Measurements from ENCODE around the gene MSH5. TPM values are rescaled to one million over a fixed set of nuclear protein-coding genes. Genes with fewer than 3 reads are reported as not detected.
"Not testable (repeated sequence)": the region's sequence is repeated elsewhere in the genome, so short reads cannot be mapped to it uniquely, and the experiment has no call there.

Gene MSH5
- total RNA-seq, 1 experiment from 2014 or later = 19.8 TPM

DNA sequence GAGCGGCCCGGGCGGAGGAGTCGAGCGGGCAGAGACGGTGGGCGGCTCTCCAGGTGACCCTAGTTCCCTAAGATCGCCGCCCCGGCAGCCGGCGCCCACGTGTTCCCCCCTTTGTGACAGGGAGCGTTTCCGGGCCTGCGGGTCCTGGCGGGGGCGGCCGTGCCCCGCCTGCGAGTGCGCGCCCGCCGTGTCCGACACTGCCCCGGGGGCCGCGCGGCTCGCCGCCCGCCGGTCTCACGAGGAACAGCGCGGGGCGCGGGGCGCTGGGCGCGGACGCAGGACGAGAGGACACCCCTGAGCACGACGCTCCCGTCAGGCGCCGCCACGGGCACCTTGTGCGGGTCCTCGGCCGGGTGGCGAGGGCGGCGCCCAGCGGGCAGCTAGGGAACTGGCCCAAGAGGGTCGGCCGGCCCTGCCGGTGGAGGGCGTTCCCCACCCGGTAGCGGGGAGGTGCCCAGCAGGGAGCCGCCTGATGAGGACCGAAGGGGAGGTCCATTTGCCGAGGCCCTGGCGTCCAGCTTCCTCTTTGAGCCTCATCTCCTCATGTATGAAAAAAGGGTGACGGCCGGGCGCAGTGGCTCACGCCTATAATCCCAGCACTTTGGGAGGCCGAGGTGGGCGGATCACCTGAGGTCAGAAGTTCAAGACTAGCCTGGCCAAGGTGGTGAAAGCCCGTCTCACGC is 56.0 kb downstream of the MSH5 start, which contains the start of gene VARS1:
VARS1 (minus strand) TSS at position 137 of the 683 bp plus-strand sequence. CDS start 535 bp downstream, outside the sequence.
- DNase-seq (ENCODE audit: extremely low read depth, low read depth) = peak; percentile 83

DNA sequence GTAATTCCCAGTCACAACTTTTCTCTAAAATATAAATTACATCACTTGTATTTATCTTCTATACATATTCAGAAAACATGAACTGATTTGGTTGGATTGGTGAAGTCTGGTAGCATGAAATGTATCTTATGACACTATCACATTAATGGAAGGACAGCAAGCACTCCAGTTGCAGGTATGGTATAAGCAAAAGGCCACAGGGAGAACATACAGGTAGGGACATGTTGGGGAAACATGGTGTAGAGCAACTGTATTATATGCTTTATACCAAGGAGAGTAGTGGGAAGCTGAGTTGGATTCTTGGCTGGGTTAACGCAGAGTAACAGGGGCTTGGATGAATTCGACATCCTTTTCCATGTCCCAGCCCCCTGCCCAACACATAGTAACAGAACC is 57.2 kb downstream of the MSH5 start:
- DNase-seq (ENCODE audit: extremely low read depth, low read depth) = no peak

DNA sequence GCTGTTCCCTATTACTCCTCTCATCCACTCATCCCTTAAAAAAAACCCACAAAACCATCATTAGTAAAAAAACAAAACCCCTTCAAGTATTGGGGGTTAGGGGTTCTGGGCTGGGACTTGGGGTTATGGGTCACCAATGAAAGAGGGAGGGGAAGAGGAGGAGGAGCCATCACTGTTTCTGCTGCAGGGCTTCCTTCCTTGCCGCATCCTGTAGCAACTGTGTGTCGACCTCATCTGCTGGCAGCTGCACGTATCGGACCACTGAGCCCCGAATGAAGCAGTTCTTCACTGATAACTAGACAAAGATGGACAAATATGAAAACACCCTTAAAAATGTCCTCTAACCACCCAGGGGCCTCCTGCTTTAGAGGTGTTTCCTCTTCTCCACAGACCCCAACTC is 57.8 kb downstream of the MSH5 start:
- DNase-seq (ENCODE audit: extremely low read depth, low read depth) = no peak

GRCh38 chr6:31799781-31800180 is 60.0 kb downstream of the MSH5 start:
- no peak for DNase-seq (ENCODE audit: extremely low read depth, low read depth)

DNA sequence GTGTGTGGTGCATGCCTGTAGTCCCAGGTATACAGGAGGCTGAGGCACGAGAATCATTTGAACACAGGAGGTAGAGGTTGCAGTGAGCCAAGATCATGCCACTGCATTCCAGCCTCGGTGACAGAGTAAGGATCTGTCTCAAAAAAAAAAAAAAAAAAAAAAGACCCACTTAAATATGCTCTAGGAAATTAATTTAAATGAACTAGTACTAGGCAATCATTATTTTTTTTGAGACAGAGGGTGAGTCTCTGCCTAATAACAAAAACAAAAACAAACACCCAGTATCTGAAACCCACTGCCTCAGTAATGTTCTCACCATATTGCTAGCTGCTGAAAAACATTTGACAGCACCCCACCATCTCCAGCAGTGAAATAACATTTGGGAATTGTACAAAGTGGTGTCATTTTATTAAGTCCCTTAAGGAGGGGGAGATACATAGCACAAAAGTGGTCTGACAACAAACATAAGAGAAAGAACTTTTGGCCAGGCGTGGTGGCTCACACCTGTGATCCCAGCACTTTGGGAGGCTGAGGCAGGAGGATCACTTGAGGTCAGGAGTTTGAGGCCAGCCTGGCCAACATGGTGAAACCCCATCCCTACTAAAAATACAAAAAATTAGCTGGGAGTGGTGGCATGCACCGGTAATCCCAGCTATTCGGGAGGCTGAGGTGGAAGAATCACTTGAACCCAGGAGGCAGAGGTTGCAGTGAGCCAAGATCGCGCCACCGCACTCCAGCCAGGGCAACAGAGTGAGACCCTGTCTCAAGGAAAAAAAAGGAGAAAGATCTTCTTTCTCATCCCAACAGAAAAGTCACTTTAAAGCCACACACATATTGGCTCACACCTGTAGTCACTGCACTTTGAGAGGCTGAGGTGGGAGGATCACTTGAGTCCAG is 61.5 kb downstream of the MSH5 start:
- DNase-seq (ENCODE audit: extremely low read depth, low read depth) = not testable (repeated sequence)

DNA sequence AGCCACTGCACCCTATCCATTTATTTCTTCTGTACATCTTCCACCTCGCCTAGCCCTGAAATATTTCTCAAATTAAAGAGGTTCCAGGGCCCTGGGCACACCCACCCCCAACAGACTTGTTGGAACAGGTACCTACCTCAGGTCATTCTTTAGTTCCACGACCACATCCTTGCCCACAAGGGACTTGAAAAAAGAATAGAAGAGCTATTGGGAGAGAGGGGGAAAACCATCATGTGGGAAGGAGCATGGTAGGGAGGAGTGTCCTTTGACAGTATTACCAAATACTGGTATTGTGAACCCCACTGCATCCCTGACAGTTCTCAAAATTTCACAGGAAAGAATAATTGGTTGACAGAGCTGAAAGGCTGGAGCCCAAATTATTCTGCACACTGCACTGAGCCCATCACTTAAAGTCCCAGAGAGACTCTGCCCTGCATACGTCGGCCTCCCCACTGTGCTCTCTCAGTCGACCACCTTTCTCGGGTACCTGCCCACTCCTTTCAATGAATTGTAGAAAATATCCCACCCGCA is 66.2 kb downstream of the MSH5 start:
- no peak for DNase-seq (ENCODE audit: extremely low read depth, low read depth)

- DNase-seq (ENCODE audit: extremely low read depth, low read depth) = peak; percentile 91
Observed at GRCh38 chr6:31806470-31807272, 66.9 kb downstream of the MSH5 start, which contains the start of gene LSM2. TSS of gene LSM2 (minus strand) at chr6:31806966. CDS start at chr6:31806757, 209 bp downstream.

DNA sequence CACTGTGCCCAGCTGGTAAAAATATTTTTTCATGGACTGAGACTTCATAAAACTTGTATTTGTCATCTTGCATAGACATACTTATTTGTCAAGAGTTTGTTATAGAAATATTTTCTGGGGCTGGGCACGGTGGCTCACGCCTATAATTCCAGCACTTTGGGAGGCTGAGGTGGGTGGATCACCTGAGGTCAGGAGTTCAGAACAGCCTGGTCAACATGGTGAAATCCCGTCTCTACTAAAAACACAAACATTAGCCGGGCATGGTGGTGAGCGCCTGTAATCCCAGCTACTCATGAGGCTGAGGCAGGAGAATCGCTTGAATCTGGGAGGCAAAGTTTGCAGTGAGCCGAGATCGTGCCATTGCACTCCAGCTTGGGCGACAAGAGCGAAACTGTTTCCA is 68.8 kb downstream of the MSH5 start:
- not testable (repeated sequence) for DNase-seq (ENCODE audit: extremely low read depth, low read depth)

DNA sequence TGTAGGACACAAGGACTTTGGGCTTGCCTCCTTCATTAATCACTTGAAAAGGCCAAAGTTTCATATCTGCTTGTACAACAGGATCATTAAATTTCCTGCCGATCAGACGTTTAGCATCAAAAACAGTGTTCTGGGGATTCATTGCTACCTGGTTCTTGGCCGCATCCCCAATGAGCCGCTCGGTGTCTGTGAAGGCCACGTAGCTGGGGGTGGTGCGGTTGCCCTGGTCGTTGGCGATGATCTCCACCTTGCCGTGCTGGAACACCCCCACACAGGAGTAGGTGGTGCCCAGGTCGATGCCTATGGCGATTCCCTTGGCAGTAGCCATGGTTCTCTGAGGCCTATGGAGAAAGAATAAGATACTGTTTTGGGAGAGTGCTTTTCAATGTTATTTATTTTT is 71.8 kb downstream of the MSH5 start:
- no peak for DNase-seq (ENCODE audit: extremely low read depth, low read depth)

Small RNAs within 50 kb of the gene (small RNA-seq; reads per million reads assigned to genes)
- 0 reads per million in 2 experiments for gene LY6G6D
- gene MIR4646 = 0 reads per million in 2 experiments
- gene MSH5-SAPCD1 = 0 reads per million in 2 experiments
- gene RF00019 = 0 reads per million in 2 experiments
- gene RNU6-850P = 0 to 0.06 reads per million in 2 experiments
- gene SAPCD1 = 0 reads per million in 2 experiments

Other genes with a start within 250 kb of the MSH5 start
- 6.5 and 6.8 TPM in 2 replicates for gene MICB, start 241.9 kb upstream of the MSH5 start, total RNA-seq (2014; rRNA removed; shearing (Covaris generic))
- not detected in 2 replicates for gene MCCD1, start 211.0 kb upstream of the MSH5 start, total RNA-seq (2014; rRNA removed; shearing (Covaris generic))
- gene DDX39B, start 198.0 kb upstream of the MSH5 start, total RNA-seq (2014; rRNA removed; shearing (Covaris generic)) = 488 and 493 TPM in 2 replicates
- gene ATP6V1G2, start 193.4 kb upstream of the MSH5 start, total RNA-seq (2014; rRNA removed; shearing (Covaris generic)) = 0.23 and 0.27 TPM in 2 replicates
- gene NFKBIL1, start 192.4 kb upstream of the MSH5 start, total RNA-seq (2014; rRNA removed; shearing (Covaris generic)) = 20.5 and 20.6 TPM in 2 replicates
- gene LTA, start 167.7 kb upstream of the MSH5 start, total RNA-seq (2014; rRNA removed; shearing (Covaris generic)) = not detected in 2 replicates
- gene TNF, start 164.4 kb upstream of the MSH5 start, total RNA-seq (2014; rRNA removed; shearing (Covaris generic)) = not detected in 2 replicates
- not detected in 2 replicates for gene LTB, start 157.6 kb upstream of the MSH5 start, total RNA-seq (2014; rRNA removed; shearing (Covaris generic))
- gene LST1, start 153.7 kb upstream of the MSH5 start, total RNA-seq (2014; rRNA removed; shearing (Covaris generic)) = not detected in 2 replicates
- gene NCR3, start 147.0 kb upstream of the MSH5 start, total RNA-seq (2014; rRNA removed; shearing (Covaris generic)) = not detected in 2 replicates
- gene AIF1, start 124.8 kb upstream of the MSH5 start, total RNA-seq (2014; rRNA removed; shearing (Covaris generic)) = not detected in 2 replicates
- gene PRRC2A, start 119.3 kb upstream of the MSH5 start, total RNA-seq (2014; rRNA removed; shearing (Covaris generic)) = 68.9 and 72.2 TPM in 2 replicates
- gene BAG6, start 87.3 kb upstream of the MSH5 start, total RNA-seq (2014; rRNA removed; shearing (Covaris generic)) = 113 and 133 TPM in 2 replicates
- 2.4 and 2.8 TPM in 2 replicates for gene APOM, start 84.1 kb upstream of the MSH5 start, total RNA-seq (2014; rRNA removed; shearing (Covaris generic))
- 10.1 and 10.9 TPM in 2 replicates for gene C6orf47, start 79.2 kb upstream of the MSH5 start, total RNA-seq (2014; rRNA removed; shearing (Covaris generic))
- gene GPANK1, start 75.0 kb upstream of the MSH5 start, total RNA-seq (2014; rRNA removed; shearing (Covaris generic)) = 11.6 and 11.7 TPM in 2 replicates
- 110 and 131 TPM in 2 replicates for gene CSNK2B, start 73.9 kb upstream of the MSH5 start, total RNA-seq (2014; rRNA removed; shearing (Covaris generic))
- gene LY6G5B, start 70.0 kb upstream of the MSH5 start, total RNA-seq (2014; rRNA removed; shearing (Covaris generic)) = 1.9 and 2.8 TPM in 2 replicates
- 0.95 and 1.3 TPM in 2 replicates for gene LY6G5C, start 58.9 kb upstream of the MSH5 start, total RNA-seq (2014; rRNA removed; shearing (Covaris generic))
- 40.5 and 55.7 TPM in 2 replicates for gene ABHD16A, start 36.7 kb upstream of the MSH5 start, total RNA-seq (2014; rRNA removed; shearing (Covaris generic))
- gene LY6G6F, start 33.1 kb upstream of the MSH5 start, total RNA-seq (2014; rRNA removed; shearing (Covaris generic)) = not detected in 2 replicates
- not detected in 2 replicates for gene LY6G6D, start 24.7 kb upstream of the MSH5 start, total RNA-seq (2014; rRNA removed; shearing (Covaris generic))
- gene LY6G6C, start 18.3 kb upstream of the MSH5 start, total RNA-seq (2014; rRNA removed; shearing (Covaris generic)) = not detected in 2 replicates
- gene MPIG6B, start 16.6 kb upstream of the MSH5 start, total RNA-seq (2014; rRNA removed; shearing (Covaris generic)) = not detected in 2 replicates
- 16.4 and 19.1 TPM in 2 replicates for gene DDAH2, start 10.7 kb upstream of the MSH5 start, total RNA-seq (2014; rRNA removed; shearing (Covaris generic))
- 376 and 448 TPM in 2 replicates for gene CLIC1, start 3.5 kb upstream of the MSH5 start, total RNA-seq (2014; rRNA removed; shearing (Covaris generic))
- 2.8 and 4.7 TPM in 2 replicates for gene SAPCD1, start 22.7 kb downstream of the MSH5 start, total RNA-seq (2014; rRNA removed; shearing (Covaris generic))
- 0.47 and 0.81 TPM in 2 replicates for gene VWA7, start 37.3 kb downstream of the MSH5 start, total RNA-seq (2014; rRNA removed; shearing (Covaris generic))
- 42.1 and 46.7 TPM in 2 replicates for gene VARS1, start 55.7 kb downstream of the MSH5 start, total RNA-seq (2014; rRNA removed; shearing (Covaris generic))
- 62.6 and 64.3 TPM in 2 replicates for gene LSM2, start 67.0 kb downstream of the MSH5 start, total RNA-seq (2014; rRNA removed; shearing (Covaris generic))
- gene HSPA1L, start 75.3 kb downstream of the MSH5 start, total RNA-seq (2014; rRNA removed; shearing (Covaris generic)) = 0.82 and 1.0 TPM in 2 replicates
- 43.3 and 46.7 TPM in 2 replicates for gene HSPA1A, start 75.5 kb downstream of the MSH5 start, total RNA-seq (2014; rRNA removed; shearing (Covaris generic))
- 58.3 and 60.4 TPM in 2 replicates for gene HSPA1B, start 87.7 kb downstream of the MSH5 start, total RNA-seq (2014; rRNA removed; shearing (Covaris generic))
- 24.6 and 25.2 TPM in 2 replicates for gene NEU1, start 122.8 kb downstream of the MSH5 start, total RNA-seq (2014; rRNA removed; shearing (Covaris generic))
- 0.07 TPM in 1 of 2 replicates, not detected in the other for gene SLC44A4, start 139.0 kb downstream of the MSH5 start, total RNA-seq (2014; rRNA removed; shearing (Covaris generic))
- gene EHMT2, start 157.7 kb downstream of the MSH5 start, total RNA-seq (2014; rRNA removed; shearing (Covaris generic)) = 19.3 and 19.9 TPM in 2 replicates
- gene ZBTB12, start 162.1 kb downstream of the MSH5 start, total RNA-seq (2014; rRNA removed; shearing (Covaris generic)) = 1.8 and 2.8 TPM in 2 replicates
- gene C2, start 187.7 kb downstream of the MSH5 start, total RNA-seq (2014; rRNA removed; shearing (Covaris generic)) = 0.20 and 0.69 TPM in 2 replicates
- gene CFB, start 206.1 kb downstream of the MSH5 start, total RNA-seq (2014; rRNA removed; shearing (Covaris generic)) = not detected in 2 replicates
- 105 and 108 TPM in 2 replicates for gene NELFE, start 219.0 kb downstream of the MSH5 start, total RNA-seq (2014; rRNA removed; shearing (Covaris generic))
- gene SKIC2, start 219.2 kb downstream of the MSH5 start, total RNA-seq (2014; rRNA removed; shearing (Covaris generic)) = 22.1 and 24.1 TPM in 2 replicates
- gene DXO, start 232.1 kb downstream of the MSH5 start, total RNA-seq (2014; rRNA removed; shearing (Covaris generic)) = 19.4 and 21.1 TPM in 2 replicates
- 0.42 and 0.81 TPM in 2 replicates for gene C4A, start 242.1 kb downstream of the MSH5 start, total RNA-seq (2014; rRNA removed; shearing (Covaris generic))